Mammary epithelial cell (primary cell): Measurements from ENCODE around the gene RHOF.

ENCODE experiments used
- CTCF ChIP-seq, 2 donors: IDR thresholded peaks in 1 of 2; conservative IDR thresholded peaks in 1 of 2; 2 replicates each; pipeline ENCODE4 v1.5.1; 2011 to 2012; ENCODE audit warnings: inconsistent platforms in 2 of 2, low read length in 2 of 2, mild to moderate bottlenecking in 2 of 2, control low read depth in 1 of 2, low read depth in 1 of 2; ENCODE audit not compliant: insufficient read depth in 1 of 2; ENCODE audit errors: extremely low read depth in 1 of 2
- EZH2 ChIP-seq: IDR thresholded peaks from 2 replicates; pipeline ENCODE4 v1.6.1; 2012; ENCODE audit warnings: low read length, inconsistent platforms, borderline replicate concordance

- TF ChIP-seq CTCF (conservative IDR thresholded peaks at IDR 0.05 in 1 of 2, IDR thresholded peaks at IDR 0.05 in 1 of 2; ENCODE audit: extremely low read depth in 1 of 2, insufficient read depth in 1 of 2, low read depth in 1 of 2, low read length in 2 of 2), result no peak
- TF ChIP-seq EZH2, result no peak
These were observed 22.5 kb downstream of the RHOF start for GRCh38 chr12:121770813-121771625.
